HepG2 (cell line): Measurements from ENCODE around the gene TAF3. TPM values are rescaled to one million over a fixed set of nuclear protein-coding genes. Genes with fewer than 3 reads are reported as not detected.

Experiments used
- AGO2 ChIP-seq: fragments of 200-400 bp; formaldehyde crosslinking; optimal IDR thresholded peaks from 2 replicates; pipeline ENCODE3; 2017; ENCODE audit warnings: mild to moderate bottlenecking, low read depth, low read length, moderate library complexity
- ARID3A ChIP-seq: IDR thresholded peaks from 2 replicates; pipeline ENCODE4 v1.6.1; 2012; ENCODE audit warnings: low read depth, low read length, improper control_type of control experiment
- BHLHE40 ChIP-seq: IDR thresholded peaks from 2 replicates; pipeline ENCODE4 v1.6.1; 2011; ENCODE audit warnings: low read length, improper control_type of control experiment
- CBFB ChIP-seq: sonication (generic); formaldehyde crosslinking; IDR thresholded peaks from 2 replicates; pipeline ENCODE4 v1.4.0; 2020; ENCODE audit warnings: missing genetic modification reagents
- ERF ChIP-seq: IDR thresholded peaks from 2 replicates; pipeline ENCODE4 v1.6.1; 2018; ENCODE audit warnings: missing biosample characterization, missing genetic modification reagents
- HIVEP1 ChIP-seq: sonication (generic); formaldehyde crosslinking; IDR thresholded peaks from 2 replicates; pipeline ENCODE4 v1.4.0; 2020; ENCODE audit warnings: mild to moderate bottlenecking, missing genetic modification reagents
- HOMEZ ChIP-seq: IDR thresholded peaks from 2 replicates; pipeline ENCODE4 v1.6.1; 2016; ENCODE audit warnings: low read depth
- KDM6A ChIP-seq: IDR thresholded peaks from 2 replicates; pipeline ENCODE4 v1.6.1; 2016; ENCODE audit warnings: low read depth
- MBNL3 ChIP-seq: fragments of 250-450 bp; sonication (Bioruptor Pico); conservative IDR thresholded peaks from 2 replicates; pipeline ENCODE4 v1.8.0; 2022; ENCODE audit warnings: mild to moderate bottlenecking, inconsistent platforms
- MTA3 ChIP-seq: sonication (generic); formaldehyde crosslinking; IDR thresholded peaks from 2 replicates; pipeline ENCODE4 v1.4.0; 2020; ENCODE audit warnings: missing genetic modification reagents
- NPAS2 ChIP-seq: sonication (generic); formaldehyde crosslinking; IDR thresholded peaks from 2 replicates; pipeline ENCODE4 v1.8.0; 2022; ENCODE audit warnings: mild to moderate bottlenecking, missing genetic modification reagents, borderline replicate concordance
- NR1H2 ChIP-seq: sonication (generic); formaldehyde crosslinking; IDR thresholded peaks from 2 replicates; pipeline ENCODE4 v1.8.1; 2022; ENCODE audit warnings: low read depth, missing genetic modification reagents, borderline replicate concordance
- NR2C2 ChIP-seq: sonication (generic); formaldehyde crosslinking; IDR thresholded peaks from 2 replicates; pipeline ENCODE4 v1.4.0; 2020; ENCODE audit warnings: missing genetic modification reagents, mild to moderate bottlenecking, moderate library complexity, borderline replicate concordance
- RBAK ChIP-seq: sonication (generic); formaldehyde crosslinking; IDR thresholded peaks from 2 replicates; pipeline ENCODE4 v1.5.1; 2020; ENCODE audit warnings: mild to moderate bottlenecking, missing genetic modification reagents
- YEATS4 ChIP-seq: sonication (generic); formaldehyde crosslinking; IDR thresholded peaks from 2 replicates; pipeline ENCODE4 v1.4.0; 2020; ENCODE audit warnings: missing genetic modification reagents, borderline replicate concordance
- ZBTB4 ChIP-seq: sonication (generic); formaldehyde crosslinking; IDR thresholded peaks from 2 replicates; pipeline ENCODE4 v1.4.0; 2020; ENCODE audit warnings: missing genetic modification reagents, mild to moderate bottlenecking, borderline replicate concordance
- ZC3H13 ChIP-seq: sonication (generic); formaldehyde crosslinking; IDR thresholded peaks from 2 replicates; pipeline ENCODE4 v1.8.1; 2023; ENCODE audit warnings: mild to moderate bottlenecking, missing genetic modification reagents, moderate library complexity
- ZFY ChIP-seq: sonication (generic); formaldehyde crosslinking; IDR thresholded peaks from 2 replicates; pipeline ENCODE4 v1.4.0; 2020; ENCODE audit warnings: missing genetic modification reagents
- ZKSCAN5 ChIP-seq: sonication (generic); formaldehyde crosslinking; IDR thresholded peaks from 2 replicates; pipeline ENCODE4 v1.5.1; 2020; ENCODE audit warnings: mild to moderate bottlenecking, missing genetic modification reagents
- ZNF205 ChIP-seq: IDR thresholded peaks from 2 replicates; pipeline ENCODE4 v1.6.1; 2018; ENCODE audit warnings: missing biosample characterization, missing genetic modification reagents
- ZNF468 ChIP-seq: sonication (generic); formaldehyde crosslinking; IDR thresholded peaks from 2 replicates; pipeline ENCODE4 v1.8.0; 2022; ENCODE audit warnings: mild to moderate bottlenecking, moderate library complexity, missing genetic modification reagents
- ZNF503 ChIP-seq: sonication (generic); formaldehyde crosslinking; IDR thresholded peaks from 2 replicates; pipeline ENCODE4 v1.4.0; 2020; ENCODE audit warnings: missing genetic modification reagents
- ZNF510 ChIP-seq: sonication (generic); formaldehyde crosslinking; IDR thresholded peaks from 2 replicates; pipeline ENCODE4 v1.4.0; 2020; ENCODE audit warnings: low read depth, mild to moderate bottlenecking, missing genetic modification reagents
- ZNF569 ChIP-seq: sonication (generic); formaldehyde crosslinking; IDR thresholded peaks from 2 replicates; pipeline ENCODE4 v1.5.0; 2020; ENCODE audit warnings: mild to moderate bottlenecking, missing genetic modification reagents, moderate library complexity, borderline replicate concordance
- polyA plus RNA-seq, 8 experiments: library from polyadenylated mRNA; depleted of rRNA in 3 of 8; stranded (reverse) in 7 of 8; unstranded in 1 of 8; fragments of >200 nt; fragmentation: Illumina TruSeq in 4 of 8; extraction: Trizol in 4 of 8; gene quantifications; 2 replicates each; pipeline versions ENCODE4 v1.2.1 to v1.2.3, GENCODE V29; 2011 to 2016; ENCODE audit warnings: low read depth in 4 of 8, missing spikeins in 1 of 8, mixed read lengths in 1 of 8; ENCODE audit not compliant: insufficient read depth in 1 of 8
- total RNA-seq, 5 experiments: library from RNA; depleted of rRNA; stranded (reverse); fragments of >200 nt; fragmentation: Illumina TruSeq; extraction: Trizol; gene quantifications; 2 replicates each; pipeline ENCODE4 v1.2.3, GENCODE V29; 2016; ENCODE audit warnings: low read depth in 1 of 5

TAF3 gene
- total and polyA plus RNA-seq, 2 of the 13 experiments (the other 11 are each of a cell fraction or from before 2014, with no cell fraction given): 1.7 to 2.9 TPM

GRCh38 chr10:7908541-7909210 is 90.4 kb downstream of the TAF3 start (continued):
- no peak for TF ChIP-seq ZBTB4 (CRISPR knock-in tag)
- TF ChIP-seq AGO2: no peak
- TF ChIP-seq ZC3H13: no peak
- TF ChIP-seq MTA3 (CRISPR knock-in tag): no peak
- peak; percentile 52 for TF ChIP-seq ERF (CRISPR knock-in tag)
- no peak for TF ChIP-seq YEATS4 (CRISPR knock-in tag)
- TF ChIP-seq HIVEP1 (CRISPR knock-in tag): no peak
- no peak for TF ChIP-seq ZNF468
- TF ChIP-seq ZNF205 (CRISPR knock-in tag): no peak
- TF ChIP-seq BHLHE40: no peak
- no peak for TF ChIP-seq ZNF569 (CRISPR knock-in tag)
- TF ChIP-seq NPAS2 (CRISPR knock-in tag): no peak
- TF ChIP-seq ZNF510 (CRISPR knock-in tag): no peak
- TF ChIP-seq ARID3A: no peak
- TF ChIP-seq ZKSCAN5: no peak
- no peak for TF ChIP-seq RBAK (CRISPR knock-in tag)
- TF ChIP-seq CBFB (CRISPR knock-in tag): no peak
- no peak for TF ChIP-seq NR1H2
- TF ChIP-seq ZNF503 (CRISPR knock-in tag): no peak
- TF ChIP-seq NR2C2 (CRISPR knock-in tag): no peak
- no peak for TF ChIP-seq MBNL3 (CRISPR knock-in tag)
- TF ChIP-seq ZFY (CRISPR knock-in tag): peak; percentile 69; the same call in 1 of the 2 replicates
- TF ChIP-seq HOMEZ (CRISPR knock-in tag): peak; percentile 82; the same call in 1 of the 2 replicates
- peak; percentile 61 for TF ChIP-seq KDM6A
